Keratinocyte (primary cell): ENCODE measurements around the gene MAP2K5.

ENCODE experiments used
- EZH2 ChIP-seq: IDR thresholded peaks from one replicate; pipeline ENCODE4 v1.6.1; 2012; ENCODE audit warnings: inconsistent platforms, mild to moderate bottlenecking, low read length, moderate library complexity
- TF ChIP-seq, protein P1 (sequence below), 3 experiments: IDR thresholded peaks in 1 of 3; conservative IDR thresholded peaks in 1 of 3; optimal IDR thresholded peaks in 1 of 3; 2 replicates in 2 of 3; 3 replicates in 1 of 3; pipeline versions ENCODE3 to v1.5.1; 2011; ENCODE audit warnings: low read length in 3 of 3, mild to moderate bottlenecking in 3 of 3, moderate library complexity in 2 of 3, control low read depth in 1 of 3, inconsistent platforms in 1 of 3; ENCODE audit not compliant: insufficient read depth in 2 of 3; ENCODE audit errors: extremely low read depth in 1 of 3

DNA sequence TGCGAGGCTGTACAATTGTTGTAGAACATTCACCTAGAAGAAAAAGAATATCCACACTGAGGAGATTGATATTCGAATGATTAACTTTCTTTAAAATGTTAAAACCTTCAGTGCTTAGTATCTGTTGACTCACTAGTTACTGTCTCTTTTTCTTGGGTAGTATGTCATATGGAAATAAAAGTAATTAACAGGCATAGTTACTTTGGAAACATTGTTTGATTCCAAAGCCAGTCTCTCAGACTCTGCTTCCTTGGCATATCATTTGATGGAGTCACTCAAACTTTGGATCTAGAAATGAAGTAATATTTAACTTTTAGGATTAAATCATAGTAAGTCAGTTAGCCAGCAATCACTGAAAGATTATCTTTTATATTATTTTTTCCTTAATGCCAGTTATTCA lies 63.4 kb downstream of the MAP2K5 start:
- TF ChIP-seq, protein P1, sequence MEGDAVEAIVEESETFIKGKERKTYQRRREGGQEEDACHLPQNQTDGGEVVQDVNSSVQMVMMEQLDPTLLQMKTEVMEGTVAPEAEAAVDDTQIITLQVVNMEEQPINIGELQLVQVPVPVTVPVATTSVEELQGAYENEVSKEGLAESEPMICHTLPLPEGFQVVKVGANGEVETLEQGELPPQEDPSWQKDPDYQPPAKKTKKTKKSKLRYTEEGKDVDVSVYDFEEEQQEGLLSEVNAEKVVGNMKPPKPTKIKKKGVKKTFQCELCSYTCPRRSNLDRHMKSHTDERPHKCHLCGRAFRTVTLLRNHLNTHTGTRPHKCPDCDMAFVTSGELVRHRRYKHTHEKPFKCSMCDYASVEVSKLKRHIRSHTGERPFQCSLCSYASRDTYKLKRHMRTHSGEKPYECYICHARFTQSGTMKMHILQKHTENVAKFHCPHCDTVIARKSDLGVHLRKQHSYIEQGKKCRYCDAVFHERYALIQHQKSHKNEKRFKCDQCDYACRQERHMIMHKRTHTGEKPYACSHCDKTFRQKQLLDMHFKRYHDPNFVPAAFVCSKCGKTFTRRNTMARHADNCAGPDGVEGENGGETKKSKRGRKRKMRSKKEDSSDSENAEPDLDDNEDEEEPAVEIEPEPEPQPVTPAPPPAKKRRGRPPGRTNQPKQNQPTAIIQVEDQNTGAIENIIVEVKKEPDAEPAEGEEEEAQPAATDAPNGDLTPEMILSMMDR (optimal IDR thresholded peaks at IDR 0.05 in 1 of 3, IDR thresholded peaks at IDR 0.05 in 1 of 3, conservative IDR thresholded peaks at IDR 0.05 in 1 of 3; ENCODE audit: extremely low read depth in 1 of 3, insufficient read depth in 2 of 3, low read length in 3 of 3): no peak
- no peak for TF ChIP-seq EZH2
